Measurements from ENCODE around the gene MED12L.

The MED12L gene

GRCh38 chr3:151200586-151200985 lies 115.1 kb downstream of the MED12L start:
- Histone ChIP-seq H3K27me3 (replicated peaks; ENCODE audit: insufficient read depth, low read length) (no peaks in the 10 kb centered on the region), H3K4me3 (ENCODE audit: low read length) (no peak overlapping the region), H3K9me2 (replicated peaks; ENCODE audit: insufficient read depth, low read length) (no peaks in the 10 kb centered on the region), H3K36me3 (replicated peaks; ENCODE audit: insufficient read depth, low read length) (no peaks in the 10 kb centered on the region), H3K79me2 (ENCODE audit: low read length) (no peaks in the 10 kb centered on the region), H3K9me3 (replicated peaks; ENCODE audit: insufficient read depth, low read length) (no peaks in the 10 kb centered on the region), H3K4me1 (ENCODE audit: low read length) (peaks cover 7% of the 10 kb centered on the region; the same call in 1 of the 2 replicates), H4K20me1 (ENCODE audit: insufficient read depth, low read length) (no peaks in the 10 kb centered on the region), H3K27ac (ENCODE audit: low read length) (no peak overlapping the region), H3F3A (ENCODE audit: insufficient read depth, low read length) (peaks cover 5% of the 10 kb centered on the region; the same call in 1 of the 2 replicates), H3K9ac (ENCODE audit: low read length) (no peak overlapping the region), H2AFZ (ENCODE audit: low read length) (no peak overlapping the region), H3K4me2 (ENCODE audit: low read depth, low read length) (no peak overlapping the region)
- TF ChIP-seq EZH2phosphoT487 (IDR thresholded peaks at IDR 0.05; ENCODE audit: low read length), result no peak
- TF ChIP-seq, protein P1, sequence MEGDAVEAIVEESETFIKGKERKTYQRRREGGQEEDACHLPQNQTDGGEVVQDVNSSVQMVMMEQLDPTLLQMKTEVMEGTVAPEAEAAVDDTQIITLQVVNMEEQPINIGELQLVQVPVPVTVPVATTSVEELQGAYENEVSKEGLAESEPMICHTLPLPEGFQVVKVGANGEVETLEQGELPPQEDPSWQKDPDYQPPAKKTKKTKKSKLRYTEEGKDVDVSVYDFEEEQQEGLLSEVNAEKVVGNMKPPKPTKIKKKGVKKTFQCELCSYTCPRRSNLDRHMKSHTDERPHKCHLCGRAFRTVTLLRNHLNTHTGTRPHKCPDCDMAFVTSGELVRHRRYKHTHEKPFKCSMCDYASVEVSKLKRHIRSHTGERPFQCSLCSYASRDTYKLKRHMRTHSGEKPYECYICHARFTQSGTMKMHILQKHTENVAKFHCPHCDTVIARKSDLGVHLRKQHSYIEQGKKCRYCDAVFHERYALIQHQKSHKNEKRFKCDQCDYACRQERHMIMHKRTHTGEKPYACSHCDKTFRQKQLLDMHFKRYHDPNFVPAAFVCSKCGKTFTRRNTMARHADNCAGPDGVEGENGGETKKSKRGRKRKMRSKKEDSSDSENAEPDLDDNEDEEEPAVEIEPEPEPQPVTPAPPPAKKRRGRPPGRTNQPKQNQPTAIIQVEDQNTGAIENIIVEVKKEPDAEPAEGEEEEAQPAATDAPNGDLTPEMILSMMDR (IDR thresholded peaks at IDR 0.05; ENCODE audit: low read length), result no peak
- no peak for DNase-seq

DNA sequence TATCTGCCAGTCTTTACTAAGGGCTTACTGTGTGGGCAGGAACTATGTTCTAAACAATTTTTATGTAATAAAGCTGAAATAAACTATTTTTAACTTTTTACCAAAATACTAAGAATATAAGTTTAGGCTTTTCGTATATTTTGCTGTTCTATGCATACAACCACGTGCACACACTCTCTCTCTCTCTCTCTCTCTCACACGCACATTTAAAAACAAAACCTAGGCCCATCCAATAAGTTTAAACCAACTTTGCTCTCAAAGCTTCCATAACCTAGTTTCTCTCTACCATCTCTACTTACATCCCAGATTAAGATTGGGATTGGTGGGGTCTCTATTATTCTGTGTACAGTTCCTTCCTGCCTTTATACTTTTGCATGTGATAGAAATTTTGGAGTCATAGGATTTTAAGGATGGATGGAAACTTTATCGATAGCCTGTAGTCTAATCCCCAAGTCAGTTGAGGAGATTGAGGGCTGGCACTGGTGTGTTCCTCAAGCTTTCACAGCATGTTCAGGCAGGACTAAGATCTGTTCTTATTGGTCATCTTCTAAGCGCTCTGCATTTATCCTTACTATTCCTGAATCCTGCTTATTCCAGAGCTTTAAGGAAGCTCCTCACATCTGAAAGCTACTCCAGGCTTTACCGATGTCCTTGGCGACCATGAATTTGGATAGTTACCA lies 115.7 kb downstream of the MED12L start:
- H3F3A ChIP-seq (ENCODE audit: insufficient read depth, low read length), result peaks cover 5% of the 10 kb centered on the region; the same call in 1 of the 2 replicates
- no peaks in the 10 kb centered on the region for H4K20me1 ChIP-seq (ENCODE audit: insufficient read depth, low read length)
- no peak overlapping the region for H3K4me2 ChIP-seq (ENCODE audit: low read depth, low read length)
- H3K4me1 ChIP-seq (ENCODE audit: low read length), result peaks cover 7% of the 10 kb centered on the region; the same call in 1 of the 2 replicates
- H2AFZ ChIP-seq (ENCODE audit: low read length), result no peak overlapping the region
- no peak overlapping the region for H3K4me3 ChIP-seq (ENCODE audit: low read length)
- H3K9me2 ChIP-seq (replicated peaks; ENCODE audit: insufficient read depth, low read length), result no peaks in the 10 kb centered on the region
- H3K36me3 ChIP-seq (replicated peaks; ENCODE audit: insufficient read depth, low read length), result no peaks in the 10 kb centered on the region
- no peak overlapping the region for H3K27ac ChIP-seq (ENCODE audit: low read length)
- no peaks in the 10 kb centered on the region for H3K79me2 ChIP-seq (ENCODE audit: low read length)
- H3K27me3 ChIP-seq (replicated peaks; ENCODE audit: insufficient read depth, low read length), result no peaks in the 10 kb centered on the region
- H3K9ac ChIP-seq (ENCODE audit: low read length), result no peak overlapping the region
- TF ChIP-seq, protein P1 (IDR thresholded peaks at IDR 0.05; ENCODE audit: low read length), result no peak
- no peak for TF ChIP-seq EZH2 (optimal IDR thresholded peaks at IDR 0.05; ENCODE audit: low read depth, low read length)
- H3K9me3 ChIP-seq (replicated peaks; ENCODE audit: insufficient read depth, low read length), result no peaks in the 10 kb centered on the region
- DNase-seq, result no peak

- H3K4me2 ChIP-seq (ENCODE audit: low read depth, low read length), result peak within 1 kb of the TSS; percentile 24; the same call in 1 of the 2 replicates
Measured at GRCh38 chr3:151203051-151203420, 117.6 kb downstream of the MED12L start, which contains the start of gene GPR171. Gene GPR171 (minus strand): TSS chr3:151203216. CDS start chr3:151199386, 3,830 bp downstream.

More at GRCh38 chr3:151203051-151203420, 117.6 kb downstream of the MED12L start, which contains the start of gene GPR171:
- Histone ChIP-seq H3K79me2 (ENCODE audit: low read length) (no peaks in the 10 kb centered on the region), H3K36me3 (replicated peaks; ENCODE audit: insufficient read depth, low read length) (no peaks in the 10 kb centered on the region), H3K9me3 (replicated peaks; ENCODE audit: insufficient read depth, low read length) (no peaks in the 10 kb centered on the region), H3K9me2 (replicated peaks; ENCODE audit: insufficient read depth, low read length) (no peaks in the 10 kb centered on the region), H3K4me3 (ENCODE audit: low read length) (no peak within 1 kb of the TSS), H3K9ac (ENCODE audit: low read length) (no peak within 1 kb of the TSS), H4K20me1 (ENCODE audit: insufficient read depth, low read length) (no peaks in the 10 kb centered on the region), H2AFZ (ENCODE audit: low read length) (no peak within 1 kb of the TSS), H3K4me1 (ENCODE audit: low read length) (peaks cover 7% of the 10 kb centered on the region; the same call in 1 of the 2 replicates), H3K27ac (ENCODE audit: low read length) (peak within 1 kb of the TSS; percentile 13; the same call in 1 of the 2 replicates), H3K27me3 (replicated peaks; ENCODE audit: insufficient read depth, low read length) (no peaks in the 10 kb centered on the region), H3F3A (ENCODE audit: insufficient read depth, low read length) (peaks cover 5% of the 10 kb centered on the region; the same call in 1 of the 2 replicates)
- peak; percentile 67 for DNase-seq
- TF ChIP-seq, protein P1 (IDR thresholded peaks at IDR 0.05; ENCODE audit: low read length), result no peak
- TF ChIP-seq EZH2phosphoT487 (IDR thresholded peaks at IDR 0.05; ENCODE audit: low read length), result no peak
- TF ChIP-seq EZH2 (optimal IDR thresholded peaks at IDR 0.05; ENCODE audit: low read depth, low read length), result no peak
